Raji (cell line): ENCODE measurements around the gene PIGL.
A peak's percentile ranks its signal among the peaks of the same experiment; 100 is the strongest.

ENCODE experiments used
- POLR2A ChIP-seq: IDR thresholded peaks from 2 replicates; pipeline ENCODE4 v1.6.1; 2011; ENCODE audit warnings: low read depth, low read length, control low read depth; ENCODE audit not compliant: insufficient read depth

Gene PIGL

DNA sequence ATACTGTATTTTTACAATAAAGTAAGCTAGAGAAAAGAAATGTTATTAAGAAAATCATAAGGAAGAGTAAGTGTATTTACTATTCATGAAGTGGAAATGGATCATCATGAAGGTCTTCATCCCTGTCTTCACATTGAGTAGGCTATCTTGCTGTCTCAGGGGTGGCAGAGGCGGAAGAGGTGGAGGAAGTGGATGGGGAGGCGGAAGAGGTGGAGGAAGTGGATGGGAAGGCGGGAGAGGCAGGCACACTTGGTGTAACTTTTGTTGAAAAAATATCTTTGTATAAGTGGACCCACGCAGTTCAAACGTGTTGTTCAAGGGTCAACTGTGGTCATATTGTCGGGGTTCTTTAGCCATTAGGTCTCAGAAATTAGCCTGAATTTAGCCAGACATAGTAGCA lies 50.2 kb downstream of the PIGL start:
- TF ChIP-seq POLR2A: no peak

DNA sequence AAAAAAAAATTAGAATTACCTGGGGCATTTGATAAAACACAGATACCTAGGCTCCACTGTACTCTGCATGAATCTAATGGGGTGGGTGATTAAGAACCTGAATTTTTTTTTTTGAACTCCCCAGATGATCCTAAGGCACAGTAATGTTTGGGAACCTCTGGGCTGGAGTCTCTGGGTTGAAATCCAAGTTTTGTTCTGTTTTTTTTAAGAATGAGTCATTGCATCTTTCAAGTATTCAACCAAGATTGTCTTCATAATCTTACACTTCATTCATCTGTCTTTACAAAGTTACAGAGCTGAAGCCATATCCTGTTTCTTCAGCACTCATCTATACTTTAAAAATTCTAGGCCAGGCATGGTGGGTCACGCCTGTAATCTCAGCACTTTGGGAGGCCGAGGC lies 52.6 kb downstream of the PIGL start:
- TF ChIP-seq POLR2A: no peak

DNA sequence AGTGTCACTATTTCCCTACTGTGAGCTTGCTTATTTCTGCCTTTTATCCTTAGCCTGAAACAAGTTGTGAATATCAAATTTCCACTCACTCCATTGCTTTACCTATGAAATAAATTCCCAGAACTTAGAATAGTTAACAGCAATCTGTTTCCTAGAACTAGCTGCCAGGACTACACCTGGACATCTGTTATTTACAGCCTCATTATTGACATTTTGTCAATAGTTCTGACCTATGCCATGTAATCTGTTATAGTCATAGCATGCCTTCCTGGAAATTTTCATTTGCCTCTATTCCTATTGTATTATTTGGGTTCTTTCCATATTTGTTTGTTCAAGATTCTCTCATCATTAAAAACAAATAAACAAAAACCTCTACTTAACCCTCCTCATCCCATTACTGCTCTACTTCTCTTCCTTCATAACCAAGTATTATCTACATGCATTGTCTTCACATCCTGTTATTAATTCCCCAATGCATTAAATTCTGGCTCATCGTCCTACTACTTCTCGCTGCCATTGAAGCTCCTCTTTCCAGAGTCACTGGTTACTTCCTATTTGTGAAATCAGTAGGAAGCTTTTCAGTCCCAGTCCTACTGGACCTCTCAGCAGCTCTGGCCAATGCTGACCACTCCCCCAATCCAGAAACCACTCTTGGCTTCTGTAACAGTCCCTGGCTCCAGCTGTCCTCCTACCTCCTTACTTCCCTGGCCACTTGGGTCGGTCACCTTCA lies 55.3 kb downstream of the PIGL start:
- TF ChIP-seq POLR2A: no peak

DNA sequence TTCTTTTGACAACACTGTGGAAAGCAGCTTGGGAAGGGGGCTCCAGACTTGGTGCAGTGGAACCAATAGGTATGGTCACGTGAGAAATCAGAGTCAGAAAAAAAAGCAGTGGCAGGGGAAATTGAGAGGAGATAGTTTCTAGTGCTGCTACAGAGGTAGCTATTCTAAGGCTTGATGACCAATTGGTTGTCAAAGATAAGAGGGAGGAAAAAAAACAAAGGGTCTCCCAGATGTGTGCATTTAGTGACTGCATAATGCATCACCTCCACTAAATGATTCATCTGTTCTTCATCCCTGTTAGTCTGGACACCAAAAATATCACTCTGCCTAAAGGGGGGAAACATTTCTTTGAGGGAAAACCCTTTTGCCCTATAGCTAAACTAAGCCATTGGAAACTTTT lies 56.5 kb downstream of the PIGL start:
- TF ChIP-seq POLR2A: no peak

GRCh38 chr17:16273929-16274339 lies 56.9 kb downstream of the PIGL start:
- TF ChIP-seq POLR2A: no peak

DNA sequence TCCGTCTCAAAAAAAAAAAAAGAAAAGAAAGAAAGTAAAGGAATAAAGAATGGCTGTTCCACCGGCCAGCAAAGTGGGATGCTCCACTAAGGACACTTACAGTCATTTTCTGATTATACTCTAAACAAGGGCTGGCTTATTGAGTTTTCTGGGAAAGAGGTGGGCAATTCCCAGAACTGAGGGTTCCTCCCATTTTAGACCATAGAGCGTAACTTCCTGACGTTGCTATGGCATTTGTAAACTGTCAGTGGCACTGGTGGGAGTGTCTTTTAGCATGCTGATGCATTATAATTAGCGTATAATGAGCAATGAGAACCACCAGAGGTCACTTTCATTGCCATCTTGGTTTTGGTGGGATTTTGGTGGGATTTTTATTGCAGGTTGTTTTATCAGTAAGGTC lies 58.0 kb downstream of the PIGL start:
- TF ChIP-seq POLR2A: no peak

DNA sequence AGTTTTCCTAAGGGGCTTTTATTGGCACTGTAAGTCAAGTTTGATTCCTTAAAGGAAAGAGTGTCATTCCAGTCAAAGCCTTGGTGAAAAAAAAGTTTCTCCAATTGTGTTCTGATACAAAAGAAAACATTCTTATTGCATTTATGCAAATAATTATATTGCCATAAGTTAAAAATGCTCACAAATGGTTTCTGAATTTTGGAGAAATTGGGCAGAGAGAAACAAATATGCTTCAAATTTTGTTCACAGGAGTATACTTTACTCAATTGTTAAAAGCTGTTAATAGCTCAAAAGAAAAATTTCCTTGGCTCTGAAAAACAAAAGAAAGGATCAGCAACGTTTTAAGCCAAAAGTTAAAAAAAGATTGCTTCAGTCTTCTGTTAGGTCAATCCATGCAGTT lies 60.2 kb downstream of the PIGL start:
- no peak for TF ChIP-seq POLR2A

DNA sequence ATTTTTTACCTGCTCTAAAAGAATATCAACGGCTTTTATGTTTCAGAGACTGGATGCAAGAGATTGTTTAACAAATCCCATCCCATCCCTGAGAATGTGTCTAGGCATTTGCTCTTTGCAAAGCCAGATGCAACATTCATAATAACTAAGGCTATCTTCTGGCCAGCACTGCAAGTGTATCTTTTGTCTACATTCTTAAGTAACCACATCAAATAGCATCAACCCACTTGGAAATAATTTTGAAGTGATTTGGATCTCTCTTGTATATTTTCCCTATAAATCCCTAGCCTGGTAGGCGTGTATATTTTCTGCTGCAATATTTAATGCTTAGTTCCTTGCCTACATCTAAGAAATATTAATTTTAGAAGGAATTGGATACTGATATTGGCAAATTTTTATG lies 64.3 kb downstream of the PIGL start:
- no peak for TF ChIP-seq POLR2A

- no peak for TF ChIP-seq POLR2A
Observed at GRCh38 chr17:16282522-16282921, 65.5 kb downstream of the PIGL start.

DNA sequence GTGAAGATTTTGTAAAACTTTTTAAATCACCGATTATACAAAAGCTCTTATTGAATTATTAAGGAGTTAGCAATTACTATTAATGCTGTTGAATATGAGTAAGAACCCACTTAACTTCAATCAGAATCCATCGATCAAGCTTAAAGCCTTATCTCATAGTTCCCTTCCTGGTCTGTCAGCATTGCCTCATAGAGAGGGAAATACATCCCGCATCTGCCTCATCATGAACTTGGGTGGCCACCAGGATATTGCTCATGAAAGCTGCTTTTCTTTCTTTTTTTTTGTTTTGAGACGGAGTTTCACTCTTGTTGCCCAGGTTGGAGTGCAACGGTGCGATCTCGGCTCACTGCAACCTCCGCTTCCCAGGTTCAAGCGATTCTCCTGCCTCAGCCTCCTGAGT lies 66.7 kb downstream of the PIGL start:
- no peak for TF ChIP-seq POLR2A

GRCh38 chr17:16285646-16286008 lies 68.6 kb downstream of the PIGL start:
- no peak for TF ChIP-seq POLR2A

- TF ChIP-seq POLR2A: peak; percentile 57; the same call in 1 of the 2 replicates
Observed at GRCh38 chr17:16286009-16286946, 69.3 kb downstream of the PIGL start.

GRCh38 chr17:16286947-16287562 lies 70.0 kb downstream of the PIGL start:
- no peak; the same call in 1 of the 2 replicates for TF ChIP-seq POLR2A

DNA sequence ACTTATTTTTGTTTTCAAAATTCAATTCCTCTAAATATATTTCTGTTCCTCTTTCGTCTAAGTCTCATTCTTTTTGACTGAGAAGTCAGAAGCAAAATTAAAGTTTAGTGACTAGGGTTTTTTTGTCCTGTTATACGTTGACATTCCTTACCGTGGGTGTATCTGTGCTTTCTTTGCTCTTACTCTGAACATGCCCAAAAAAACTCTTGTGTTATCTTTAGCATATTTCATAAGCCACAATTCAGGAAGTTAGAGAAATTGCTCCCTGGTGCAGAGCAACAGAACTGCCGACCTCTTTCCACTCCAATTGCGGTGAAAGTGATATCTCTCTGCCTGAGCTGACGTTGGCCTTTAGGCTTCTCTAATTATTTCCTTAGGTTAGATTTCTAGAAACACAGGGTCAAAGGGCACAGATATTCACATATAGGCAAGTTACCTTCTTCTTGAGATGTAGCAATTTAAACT lies 70.6 kb downstream of the PIGL start:
- no peak for TF ChIP-seq POLR2A

DNA sequence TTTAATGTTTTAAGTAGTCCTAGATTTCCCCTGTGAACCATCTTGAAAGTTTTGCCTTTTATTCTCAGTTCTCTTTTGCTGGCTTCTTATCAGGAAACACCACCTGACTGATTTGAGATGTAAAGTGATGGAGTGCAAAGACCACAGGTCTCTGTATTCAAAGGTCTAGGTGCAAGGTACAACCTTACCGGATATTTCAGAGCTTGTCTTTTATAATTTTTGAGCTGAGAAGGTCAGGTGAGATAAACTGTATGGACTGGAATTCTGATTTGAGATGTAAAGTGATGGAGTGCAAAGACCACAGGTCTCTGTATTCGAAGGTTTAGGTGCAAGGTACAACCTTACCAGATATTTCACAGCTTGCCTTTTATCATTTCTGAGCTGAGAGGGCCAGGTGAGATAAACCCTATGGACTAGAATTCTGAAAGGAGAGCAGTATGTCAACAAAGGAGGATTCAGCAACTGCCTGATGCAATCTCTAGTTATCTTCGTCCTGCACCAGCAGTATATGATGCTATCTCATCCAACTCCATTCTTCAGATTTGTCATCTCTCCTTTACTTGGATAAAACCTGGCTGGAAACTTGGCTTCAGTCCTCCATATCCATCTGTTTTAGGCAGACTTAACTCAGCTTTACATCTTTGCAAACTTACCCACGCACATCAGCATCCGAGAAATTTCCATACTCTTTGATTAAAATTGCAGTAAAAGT lies 72.0 kb downstream of the PIGL start:
- TF ChIP-seq POLR2A: no peak

DNA sequence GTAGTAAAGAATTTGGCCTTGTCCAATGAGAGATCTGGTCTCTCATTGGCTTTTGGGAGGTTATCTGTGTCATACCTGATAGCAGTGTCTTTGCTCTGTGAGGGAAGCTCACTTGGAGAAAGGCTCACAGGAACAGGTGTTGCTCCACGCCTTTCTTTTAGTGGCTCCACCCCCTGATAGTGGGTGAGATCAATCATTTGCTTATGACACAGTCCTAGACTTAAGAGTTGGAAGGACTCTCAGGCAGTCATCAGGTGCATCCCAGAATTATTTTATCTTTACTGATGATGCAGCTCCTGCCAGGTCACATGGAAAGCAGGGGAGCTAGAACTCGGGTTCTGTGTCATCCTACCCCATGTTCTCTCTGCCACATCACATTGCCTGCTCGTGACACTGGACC lies 76.9 kb downstream of the PIGL start:
- TF ChIP-seq POLR2A: no peak

GRCh38 chr17:16294560-16294959 lies 77.5 kb downstream of the PIGL start:
- TF ChIP-seq POLR2A: no peak
